ENCODE data around the gene LCP2. TPM values are rescaled to one million over a fixed set of nuclear protein-coding genes. Genes with fewer than 3 reads are reported as not detected.

Gene LCP2
- total RNA-seq, 4 donors from 2014 or later = 3.2 to 22.7 (median 6.9) TPM

DNA sequence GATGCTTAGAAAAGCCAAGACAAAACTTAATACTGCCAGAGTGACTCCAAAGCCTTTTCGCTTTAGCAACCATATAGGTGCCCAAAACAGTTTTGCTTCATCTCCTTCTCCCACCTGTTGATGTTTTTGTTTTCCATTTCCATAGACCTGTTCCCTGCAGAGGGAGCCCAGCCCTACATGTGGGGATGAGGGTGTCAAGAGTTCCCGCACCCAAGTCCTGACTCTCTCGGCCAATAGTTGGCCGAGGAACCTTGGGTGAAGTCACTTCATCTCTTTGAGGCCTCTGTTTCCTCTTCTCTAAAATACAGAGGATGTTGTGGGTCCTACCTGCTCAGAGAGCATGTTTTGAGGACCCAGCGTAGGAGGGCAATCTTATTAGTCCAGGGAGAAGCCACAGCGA, 38.5 kb upstream of the LCP2 start:
- intact Hi-C loops (cut with DNase I) = no loop called here
- Histone ChIP-seq H3K9me3 (no peaks in the 10 kb centered on the region), H3K36me3 (no peaks in the 10 kb centered on the region), H3K4me3 (replicated peaks in 1 of 3) (no peak overlapping the region), H3K4me1 (peaks cover 7 to 10% of the 10 kb centered on the region in 2 donors), H3K27me3 (no peaks in the 10 kb centered on the region), H3K27ac (no peak overlapping the region)
- 94 to 96% methylated on average over 6 of the region's 6 CpGs for WGBS, 2 donors
- no peak for DNase-seq
- TF ChIP-seq POLR2A (IDR thresholded peaks at IDR 0.05) (no peak), CTCF (IDR thresholded peaks at IDR 0.05) (no peak)

GRCh38 chr5:170334626-170335025, 37.0 kb upstream of the LCP2 start:
- Histone ChIP-seq H3K27ac (no peak overlapping the region), H3K4me1 (peaks cover 13 to 17% of the 10 kb centered on the region in 2 donors), H3K4me3 (replicated peaks in 1 of 3) (no peak overlapping the region), H3K9me3 (no peaks in the 10 kb centered on the region), H3K36me3 (no peaks in the 10 kb centered on the region), H3K27me3 (no peaks in the 10 kb centered on the region)
- WGBS, 2 donors = 78% methylated on average over 5 of the region's 5 CpGs
- TF ChIP-seq CTCF (IDR thresholded peaks at IDR 0.05) = no peak
- TF ChIP-seq POLR2A (IDR thresholded peaks at IDR 0.05) = no peak
- intact Hi-C loops (cut with DNase I) = no loop called here
- DNase-seq = no peak

- Histone ChIP-seq H3K36me3 (no peaks in the 10 kb centered on the region), H3K27me3 (no peaks in the 10 kb centered on the region), H3K4me3 (replicated peaks in 1 of 3) (no peak overlapping the region), H3K4me1 (peaks cover 13 to 17% of the 10 kb centered on the region in 2 donors), H3K27ac (no peak overlapping the region), H3K9me3 (no peaks in the 10 kb centered on the region)
- DNase-seq = no peak
- TF ChIP-seq CTCF (IDR thresholded peaks at IDR 0.05) (no peak), POLR2A (IDR thresholded peaks at IDR 0.05) (no peak)
- 79 to 82% methylated on average over 11 of the region's 11 CpGs for WGBS, 2 donors
- intact Hi-C loops (cut with DNase I) = no loop called here
Observed at GRCh38 chr5:170333161-170333910, 35.8 kb upstream of the LCP2 start.

DNA sequence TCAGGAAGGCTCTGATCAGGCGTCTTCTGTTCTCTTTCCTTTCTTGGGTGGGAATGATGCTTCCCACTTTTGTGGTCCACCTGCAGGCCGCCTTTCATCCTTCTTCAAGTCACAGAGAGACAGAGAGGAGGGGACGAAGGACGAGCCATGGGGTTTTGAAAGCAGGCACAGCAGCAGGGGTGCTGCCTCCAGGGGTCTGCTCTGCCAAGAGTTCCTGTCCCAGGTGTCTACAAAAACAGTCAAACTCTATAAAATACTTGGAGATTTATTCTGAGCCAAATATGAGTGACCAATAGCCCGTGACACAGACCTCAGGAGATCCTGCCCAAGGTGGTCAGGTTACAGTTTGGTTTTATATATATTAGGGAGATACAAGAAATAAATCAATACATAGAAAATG, 34.5 kb upstream of the LCP2 start:
- DNase-seq = no peak
- Histone ChIP-seq H3K9me3 (no peaks in the 10 kb centered on the region), H3K36me3 (no peaks in the 10 kb centered on the region), H3K27ac (peak overlapping the region in 2 of 3 donors; percentile 5 to 22), H3K4me1 (peaks cover 13 to 17% of the 10 kb centered on the region in 2 donors), H3K27me3 (no peaks in the 10 kb centered on the region), H3K4me3 (replicated peaks in 1 of 3) (no peak overlapping the region)
- TF ChIP-seq POLR2A (IDR thresholded peaks at IDR 0.05) = no peak
- intact Hi-C loops (cut with DNase I) = no loop called here
- WGBS, 2 donors = 75 to 81% methylated on average over 5 of the region's 5 CpGs

DNA sequence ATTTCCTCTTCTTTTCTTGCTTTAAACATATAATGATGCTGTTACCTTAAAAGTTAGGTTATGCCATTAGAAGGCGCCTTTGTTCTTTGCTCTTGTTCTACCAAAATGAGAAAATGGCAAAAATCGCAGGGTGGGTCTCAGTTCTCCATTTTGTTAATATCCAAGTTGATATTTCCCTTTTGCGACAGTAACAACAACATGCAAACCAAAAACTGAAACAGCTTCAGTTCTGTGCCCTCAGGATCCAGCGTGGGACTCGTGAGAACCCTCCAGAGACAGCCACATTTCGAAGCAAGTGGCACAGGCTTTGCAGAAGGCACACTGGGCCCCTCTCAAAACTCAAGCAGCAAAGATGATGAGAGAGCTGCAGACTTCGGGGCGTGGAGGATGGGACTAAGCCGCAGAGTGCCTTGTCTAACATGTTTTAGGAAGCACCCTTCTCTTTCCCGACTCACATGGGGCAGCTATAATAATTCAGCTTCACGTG, 33.0 kb upstream of the LCP2 start:
- H3K36me3 ChIP-seq = no peaks in the 10 kb centered on the region
- no peaks in the 10 kb centered on the region for H3K27me3 ChIP-seq
- H3K9me3 ChIP-seq = no peaks in the 10 kb centered on the region
- no peak overlapping the region for H3K4me3 ChIP-seq (replicated peaks in 1 of 3)
- H3K4me1 ChIP-seq = peaks cover 13 to 17% of the 10 kb centered on the region in 2 donors
- H3K27ac ChIP-seq = peak overlapping the region in 1 of 3 donors; percentile 4
- TF ChIP-seq POLR2A (IDR thresholded peaks at IDR 0.05) = no peak
- TF ChIP-seq CTCF (IDR thresholded peaks at IDR 0.05) = no peak
- intact Hi-C loops (cut with DNase I) = no loop called here
- 44 to 48% methylated on average over 11 of the region's 11 CpGs for WGBS, 2 donors
- peak; percentile 20 to 25 for DNase-seq
